Testis (tissue), 3 donors: ENCODE results near the gene PHRF1. TPM values are rescaled to one million over a fixed set of nuclear protein-coding genes. Genes with fewer than 3 reads are reported as not detected.

Source experiments
- DNase-seq: peaks from one replicate; pipeline ENCODE4 v3.0.0-alpha.2; 2019
- H3K27ac ChIP-seq, 2 donors: fragments of 200-600 bp; sonication (generic); one replicate each; pipeline ENCODE4 v1.5.1; 2019
- H3K27me3 ChIP-seq: fragments of 200-600 bp; sonication (generic); one replicate; pipeline ENCODE4 v1.5.1; 2019
- H3K36me3 ChIP-seq: fragments of 200-600 bp; sonication (generic); one replicate; pipeline ENCODE4 v1.5.1; 2017; ENCODE audit warnings: low read depth; ENCODE audit errors: missing control alignments
- H3K4me1 ChIP-seq: fragments of 200-600 bp; sonication (generic); one replicate; pipeline ENCODE4 v1.5.1; 2019
- H3K4me3 ChIP-seq, 2 donors: fragments of 200-600 bp; sonication (generic); one replicate each; pipeline ENCODE4 v1.5.1; 2017 to 2019
- H3K9me3 ChIP-seq: fragments of 200-600 bp; sonication (generic); one replicate; pipeline ENCODE4 v1.5.1; 2017
- CTCF ChIP-seq, 3 experiments: fragments of 450-650 bp in 2 of 3; fragments of 200-600 bp in 1 of 3; sonication (generic) in 1 of 3; IDR thresholded peaks; one replicate each; pipeline ENCODE4 v1.5.1; 2016 to 2019; ENCODE audit warnings: antibody characterized with exemption in 3 of 3, mild to moderate bottlenecking in 2 of 3, moderate library complexity in 1 of 3
- POLR2A ChIP-seq: fragments of 450-650 bp; IDR thresholded peaks from one replicate; pipeline ENCODE4 v1.6.1; 2017; ENCODE audit warnings: antibody characterized with exemption, mild to moderate bottlenecking, moderate library complexity
- WGBS, 2 donors: methylation state at CpG; one replicate each; pipeline ENCODE4 v1.1.5; 2018; 5-methylcytosine and 5-hydroxymethylcytosine counted together
- intact Hi-C: fragments of 100-400 bp; cut with DNase I; formaldehyde crosslinking; loops from one replicate; pipeline ENCODE4 v1.15.1; 2023; ENCODE audit warnings: low total_unique reads
- polyA plus RNA-seq: library from polyadenylated mRNA; stranded (reverse); fragments of 350-450 nt; fragmentation: Illumina TruSeq; extraction: RNeasy Lipid Tissue Mini Kit (QIAGEN cat#74804); gene quantifications from one replicate; pipeline ENCODE4 v1.2.3, GENCODE V29; 2014; ENCODE audit warnings: low read depth, low replicate concordance; ENCODE audit not compliant: insufficient read depth
- total RNA-seq, 2 donors: library from RNA; depleted of rRNA; stranded (reverse); fragments of >200 nt; gene quantifications; one replicate each; pipeline ENCODE4 v1.2.3, GENCODE V29; 2016

Gene PHRF1
- total and polyA plus RNA-seq, 3 donors from 2014 or later: 30.2 to 74.4 (median 62.9) TPM

- TF ChIP-seq POLR2A (no peak), CTCF (IDR thresholded peaks at IDR 0.05) (no peak)
- H3K4me1 ChIP-seq: no peaks in the 10 kb centered on the region
- no peaks in the 10 kb centered on the region for H3K27me3 ChIP-seq
- DNase-seq: no peak
- no peaks in the 10 kb centered on the region for H3K9me3 ChIP-seq
- 61% methylated on average over 69 of the region's 80 CpGs; no CpG with 5 or more reads in 1 of the 2 donors for WGBS, 2 donors
- no peak overlapping the region for H3K4me3 ChIP-seq
- intact Hi-C loops: no loop called here
- no peaks in the 10 kb centered on the region for H3K36me3 ChIP-seq
- no peak overlapping the region for H3K27ac ChIP-seq
Measured at GRCh38 chr11:639332-639955, 63.2 kb downstream of the PHRF1 start.

GRCh38 chr11:640021-640706, 63.9 kb downstream of the PHRF1 start:
- no peaks in the 10 kb centered on the region for H3K4me1 ChIP-seq
- H3K9me3 ChIP-seq: no peaks in the 10 kb centered on the region
- WGBS, 2 donors: 60 to 76% methylated on average over 10 to 37 of the region's 69 CpGs
- TF ChIP-seq CTCF (IDR thresholded peaks at IDR 0.05) (no peak), POLR2A (no peak)
- H3K27me3 ChIP-seq: no peaks in the 10 kb centered on the region
- intact Hi-C loops: no loop called here
- no peak overlapping the region for H3K4me3 ChIP-seq
- DNase-seq: no peak
- H3K27ac ChIP-seq: no peak overlapping the region
- no peaks in the 10 kb centered on the region for H3K36me3 ChIP-seq

- no peak for DNase-seq
- H3K36me3 ChIP-seq: no peaks in the 10 kb centered on the region
Measured at GRCh38 chr11:641806-642370, 65.6 kb downstream of the PHRF1 start.

GRCh38 chr11:643366-643765, 67.1 kb downstream of the PHRF1 start:
- intact Hi-C loops: no loop called here
- no peak for DNase-seq
- Histone ChIP-seq H3K4me1 (no peaks in the 10 kb centered on the region), H3K9me3 (no peaks in the 10 kb centered on the region), H3K27me3 (no peaks in the 10 kb centered on the region), H3K4me3 (no peak overlapping the region), H3K27ac (no peak overlapping the region), H3K36me3 (no peaks in the 10 kb centered on the region)
- TF ChIP-seq POLR2A (no peak), CTCF (IDR thresholded peaks at IDR 0.05) (no peak)
- WGBS, 2 donors: 89 to 91% methylated on average over 9 of the region's 9 CpGs

More at GRCh38 chr11:641806-642370, 65.6 kb downstream of the PHRF1 start:
- intact Hi-C loops: no loop called here
- 88 to 89% methylated on average over 13 to 19 of the region's 19 CpGs for WGBS, 2 donors
- H3K4me1 ChIP-seq: no peaks in the 10 kb centered on the region
- H3K27ac ChIP-seq: no peak overlapping the region
- no peaks in the 10 kb centered on the region for H3K27me3 ChIP-seq
- no peak overlapping the region for H3K4me3 ChIP-seq
- H3K9me3 ChIP-seq: no peaks in the 10 kb centered on the region
- TF ChIP-seq POLR2A: no peak
- TF ChIP-seq CTCF (IDR thresholded peaks at IDR 0.05): no peak
